Measurements from ENCODE around the gene PNMA6E.

The PNMA6E gene

DNA sequence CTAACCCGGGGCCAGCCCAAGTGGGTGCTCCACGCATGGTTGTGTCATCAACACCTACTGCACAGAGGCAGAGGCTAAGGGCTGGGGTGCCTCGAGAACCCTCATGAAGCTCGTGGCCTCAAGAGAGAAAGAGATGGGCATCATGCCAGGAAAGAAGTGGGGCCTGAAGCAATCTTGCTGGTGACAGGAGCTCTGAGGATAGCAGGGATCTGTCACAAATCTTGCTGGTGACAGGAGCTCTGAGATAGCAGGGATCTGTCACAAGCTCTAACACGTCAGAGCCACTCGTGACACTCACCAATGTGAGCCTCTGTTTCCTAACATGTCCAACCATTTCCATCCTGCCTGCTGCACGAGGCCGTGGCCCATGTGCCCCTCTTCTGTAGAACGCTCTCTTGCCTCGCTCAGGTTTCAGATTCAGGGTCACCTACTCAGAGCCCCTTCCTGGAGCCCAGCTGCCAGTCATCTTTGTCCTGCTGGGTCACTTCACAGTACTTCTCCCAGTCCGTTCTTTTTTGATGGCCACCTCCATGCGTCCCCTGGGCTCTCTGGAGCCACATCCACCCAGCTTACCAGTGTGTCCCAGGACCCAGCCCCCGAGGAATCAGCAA is 21.1 kb downstream of the PNMA6E start:
- H3K9me3 ChIP-seq (ENCODE audit: low read length), result peaks cover 3% of the 10 kb centered on the region
- H3K4me3 ChIP-seq (ENCODE audit: low read depth in 1 of 2, low read length in 2 of 2), result no peak overlapping the region
- no peak overlapping the region for H3K9ac ChIP-seq (ENCODE audit: low read length)
- no peaks in the 10 kb centered on the region for H3K4me1 ChIP-seq (ENCODE audit: insufficient read depth, low read length)
- no peaks in the 10 kb centered on the region for H3K36me3 ChIP-seq (ENCODE audit: insufficient read depth, low read length)
- peaks cover 0 to 4% of the 10 kb centered on the region in 2 donors for H3K27me3 ChIP-seq (ENCODE audit: control insufficient read depth in 1 of 2, insufficient read depth in 2 of 2, low read length in 2 of 2)
- no peak overlapping the region for H3K27ac ChIP-seq (ENCODE audit: low read depth, low read length)

DNA sequence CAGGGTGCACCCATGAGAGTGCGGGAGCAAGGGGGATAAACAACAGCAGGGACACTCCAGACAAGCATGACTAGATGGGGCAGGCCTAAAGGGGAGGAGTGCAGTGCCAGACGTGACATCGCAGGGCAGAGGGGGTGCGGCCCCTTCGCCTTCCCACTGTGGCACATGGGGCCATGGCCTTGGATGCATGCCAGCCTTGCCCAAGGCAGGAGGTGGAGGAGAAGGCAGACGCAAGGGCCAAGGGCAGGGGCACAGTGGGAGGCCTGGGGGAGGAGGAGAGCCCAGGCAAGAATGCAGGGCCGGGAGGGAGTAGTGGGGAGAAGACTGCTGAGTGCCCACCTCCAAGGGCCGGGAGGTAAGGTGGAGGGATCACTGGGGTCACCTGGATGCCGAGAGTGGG is 21.6 kb downstream of the PNMA6E start:
- Histone ChIP-seq H3K9ac (ENCODE audit: low read length) (no peak overlapping the region), H3K27ac (ENCODE audit: low read depth, low read length) (no peak overlapping the region), H3K36me3 (ENCODE audit: insufficient read depth, low read length) (no peaks in the 10 kb centered on the region), H3K4me1 (ENCODE audit: insufficient read depth, low read length) (no peaks in the 10 kb centered on the region), H3K27me3 (ENCODE audit: control insufficient read depth in 1 of 2, insufficient read depth in 2 of 2, low read length in 2 of 2) (peaks cover 0 to 4% of the 10 kb centered on the region in 2 donors), H3K4me3 (ENCODE audit: low read depth in 1 of 2, low read length in 2 of 2) (no peak overlapping the region), H3K9me3 (ENCODE audit: low read length) (peaks cover 3% of the 10 kb centered on the region)

DNA sequence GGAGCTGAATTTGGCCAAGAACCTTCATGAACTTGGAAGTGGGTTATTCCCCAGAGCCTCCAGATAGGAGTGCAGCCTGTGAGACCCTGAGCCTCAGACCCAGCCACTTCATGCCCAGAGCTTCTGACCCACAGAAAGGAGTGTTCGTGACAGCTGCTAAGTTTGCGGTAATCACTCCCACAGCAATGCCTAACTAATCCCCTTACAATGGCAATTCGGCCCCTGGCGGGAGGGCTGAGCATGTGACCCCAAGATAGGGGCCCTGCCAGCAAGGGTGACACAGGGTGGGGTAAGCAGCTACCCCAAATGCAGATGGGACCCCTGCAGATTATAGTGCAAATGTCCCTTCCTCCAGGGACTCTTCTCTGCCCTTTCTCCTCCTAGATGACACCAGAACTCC is 22.5 kb downstream of the PNMA6E start:
- Histone ChIP-seq H3K27me3 (ENCODE audit: control insufficient read depth in 1 of 2, insufficient read depth in 2 of 2, low read length in 2 of 2) (peaks cover 0 to 4% of the 10 kb centered on the region in 2 donors), H3K4me1 (ENCODE audit: insufficient read depth, low read length) (no peaks in the 10 kb centered on the region), H3K9ac (ENCODE audit: low read length) (no peak overlapping the region), H3K4me3 (ENCODE audit: low read depth in 1 of 2, low read length in 2 of 2) (no peak overlapping the region), H3K36me3 (ENCODE audit: insufficient read depth, low read length) (no peaks in the 10 kb centered on the region), H3K9me3 (ENCODE audit: low read length) (peaks cover 3% of the 10 kb centered on the region), H3K27ac (ENCODE audit: low read depth, low read length) (no peak overlapping the region)

DNA sequence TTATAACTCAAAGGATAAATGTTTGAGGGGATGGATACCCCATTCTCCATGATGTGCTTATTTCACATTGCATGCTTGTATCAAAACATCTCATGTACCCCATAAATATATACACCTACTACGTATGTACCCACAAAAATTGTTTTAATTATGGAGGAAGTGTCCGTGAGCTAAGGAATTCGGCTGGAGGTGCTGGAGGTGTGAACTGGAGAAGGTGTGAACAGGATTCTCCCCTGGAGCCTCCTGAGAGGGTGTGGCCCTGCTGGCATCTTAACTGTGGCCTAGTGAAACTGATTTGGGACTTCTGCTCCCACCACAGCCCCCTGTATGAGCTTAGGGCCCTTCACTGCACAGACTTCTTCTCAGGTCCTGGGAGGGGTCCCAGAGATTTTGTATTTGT is 23.4 kb downstream of the PNMA6E start:
- no peaks in the 10 kb centered on the region for H3K36me3 ChIP-seq (ENCODE audit: insufficient read depth, low read length)
- no peak overlapping the region for H3K4me3 ChIP-seq (ENCODE audit: low read depth in 1 of 2, low read length in 2 of 2)
- H3K4me1 ChIP-seq (ENCODE audit: insufficient read depth, low read length), result no peaks in the 10 kb centered on the region
- peaks cover 3% of the 10 kb centered on the region for H3K9me3 ChIP-seq (ENCODE audit: low read length)
- peaks cover 0 to 4% of the 10 kb centered on the region in 2 donors for H3K27me3 ChIP-seq (ENCODE audit: control insufficient read depth in 1 of 2, insufficient read depth in 2 of 2, low read length in 2 of 2)
- no peak overlapping the region for H3K9ac ChIP-seq (ENCODE audit: low read length)
- H3K27ac ChIP-seq (ENCODE audit: low read depth, low read length), result no peak overlapping the region

DNA sequence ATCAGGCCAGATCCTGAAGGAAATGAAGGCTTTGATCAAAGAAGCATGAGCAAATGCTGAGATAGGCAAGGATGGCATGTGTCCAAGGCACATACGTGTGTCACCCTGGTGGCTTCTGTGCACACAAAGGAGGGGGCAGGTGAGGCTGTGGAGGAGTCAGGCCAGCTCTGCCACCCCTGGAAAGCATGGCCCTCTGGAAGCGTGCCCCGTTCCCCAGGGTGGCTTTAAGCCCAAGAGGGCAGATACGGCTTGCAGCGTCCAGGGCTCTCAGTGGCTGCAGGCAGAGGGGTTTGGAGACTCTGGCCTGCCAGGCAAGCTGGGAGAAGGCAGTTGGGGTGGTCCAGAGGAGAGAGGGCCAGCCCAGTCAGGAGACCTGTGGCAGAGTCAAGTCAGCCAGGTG is 25.6 kb downstream of the PNMA6E start:
- Histone ChIP-seq H3K9ac (ENCODE audit: low read length) (no peak overlapping the region), H3K27ac (ENCODE audit: low read depth, low read length) (no peak overlapping the region)

DNA sequence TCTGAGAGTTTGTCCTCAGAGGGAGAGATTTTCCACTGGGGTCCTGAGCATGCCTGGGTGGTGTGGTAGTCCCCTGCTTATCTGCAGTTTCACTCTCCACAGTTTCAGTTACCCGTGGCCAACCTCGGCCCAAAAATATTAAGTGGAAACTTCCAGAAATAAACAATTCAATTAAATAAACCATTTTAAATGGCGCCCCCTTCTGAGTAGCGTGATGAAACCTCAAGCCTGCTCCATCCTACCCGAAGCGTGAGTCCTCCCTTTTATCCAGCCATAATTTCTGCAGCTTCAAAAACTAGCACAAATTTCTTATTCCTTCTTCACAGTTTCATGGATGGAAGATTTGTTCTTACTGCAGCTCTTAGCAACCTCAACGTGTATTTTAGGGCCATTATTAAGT is 26.7 kb downstream of the PNMA6E start:
- Histone ChIP-seq H3K9ac (ENCODE audit: low read length) (no peak overlapping the region), H3K27ac (ENCODE audit: low read depth, low read length) (no peak overlapping the region), H3K36me3 (ENCODE audit: insufficient read depth, low read length) (no peaks in the 10 kb centered on the region), H3K9me3 (ENCODE audit: low read length) (peaks cover 3% of the 10 kb centered on the region), H3K4me3 (ENCODE audit: low read depth in 1 of 2, low read length in 2 of 2) (no peak overlapping the region), H3K4me1 (ENCODE audit: insufficient read depth, low read length) (no peaks in the 10 kb centered on the region), H3K27me3 (ENCODE audit: control insufficient read depth in 1 of 2, insufficient read depth in 2 of 2, low read length in 2 of 2) (peaks cover 4% of the 10 kb centered on the region in 2 donors)

More for the DNA sequence above, 25.6 kb downstream of the PNMA6E start:
- H3K36me3 ChIP-seq (ENCODE audit: insufficient read depth, low read length), result no peaks in the 10 kb centered on the region
- H3K4me1 ChIP-seq (ENCODE audit: insufficient read depth, low read length), result no peaks in the 10 kb centered on the region
- no peak overlapping the region for H3K4me3 ChIP-seq (ENCODE audit: low read depth in 1 of 2, low read length in 2 of 2)
- H3K27me3 ChIP-seq (ENCODE audit: control insufficient read depth in 1 of 2, insufficient read depth in 2 of 2, low read length in 2 of 2), result peaks cover 0 to 4% of the 10 kb centered on the region in 2 donors
- peaks cover 3% of the 10 kb centered on the region for H3K9me3 ChIP-seq (ENCODE audit: low read length)

DNA sequence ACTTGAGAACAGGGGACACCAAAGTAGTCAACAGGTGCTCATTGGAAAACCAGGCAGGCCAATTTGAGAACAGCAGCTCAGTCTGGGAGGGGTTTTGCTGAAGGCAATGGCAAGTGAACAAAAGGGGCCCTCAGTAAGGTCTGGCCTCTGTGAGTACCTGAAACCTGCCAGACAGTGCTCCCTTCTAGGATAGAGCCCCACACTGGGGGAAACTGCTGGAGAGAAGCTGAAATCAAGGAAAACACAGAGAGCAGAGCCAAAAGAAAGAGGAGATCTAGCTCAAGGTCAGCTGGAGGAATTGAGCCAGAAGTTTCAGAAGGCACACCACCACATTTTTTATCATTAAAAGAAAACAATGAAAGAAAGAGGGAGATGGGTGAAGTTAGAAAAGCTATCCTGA is 28.2 kb downstream of the PNMA6E start:
- H3K9me3 ChIP-seq (ENCODE audit: low read length), result no peaks in the 10 kb centered on the region
- no peaks in the 10 kb centered on the region for H3K36me3 ChIP-seq (ENCODE audit: insufficient read depth, low read length)
- no peak overlapping the region for H3K9ac ChIP-seq (ENCODE audit: low read length)
- H3K27me3 ChIP-seq (ENCODE audit: control insufficient read depth in 1 of 2, insufficient read depth in 2 of 2, low read length in 2 of 2), result peaks cover 4% of the 10 kb centered on the region in 2 donors
- H3K4me1 ChIP-seq (ENCODE audit: insufficient read depth, low read length), result no peaks in the 10 kb centered on the region
- no peak overlapping the region for H3K4me3 ChIP-seq (ENCODE audit: low read depth in 1 of 2, low read length in 2 of 2)
- no peak overlapping the region for H3K27ac ChIP-seq (ENCODE audit: low read depth, low read length)

DNA sequence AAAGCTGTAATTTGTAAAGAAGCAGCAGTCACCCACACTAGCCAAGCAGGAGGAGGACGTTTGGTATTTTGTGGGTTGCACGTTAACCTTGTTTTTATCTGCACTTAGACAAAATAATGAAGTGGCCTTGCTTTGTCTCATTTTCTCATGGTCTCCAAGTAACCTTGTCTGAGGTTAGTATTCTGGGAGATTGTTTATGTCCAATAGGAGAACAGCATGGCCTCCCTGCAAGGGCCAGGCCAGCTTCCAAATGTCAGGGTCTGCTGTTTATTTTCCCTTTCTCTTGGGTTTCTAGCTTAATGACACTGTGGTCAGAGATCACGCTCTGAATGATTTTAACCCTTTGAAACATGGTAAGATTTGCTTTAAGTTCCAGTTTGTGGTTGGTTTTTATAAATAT is 29.9 kb downstream of the PNMA6E start:
- no peaks in the 10 kb centered on the region for H3K36me3 ChIP-seq (ENCODE audit: insufficient read depth, low read length)
- H3K27me3 ChIP-seq (ENCODE audit: control insufficient read depth in 1 of 2, insufficient read depth in 2 of 2, low read length in 2 of 2), result peaks cover 2 to 4% of the 10 kb centered on the region in 2 donors
- H3K4me3 ChIP-seq (ENCODE audit: low read depth in 1 of 2, low read length in 2 of 2), result no peak overlapping the region
- H3K9ac ChIP-seq (ENCODE audit: low read length), result no peak overlapping the region
- no peaks in the 10 kb centered on the region for H3K9me3 ChIP-seq (ENCODE audit: low read length)
- H3K4me1 ChIP-seq (ENCODE audit: insufficient read depth, low read length), result no peaks in the 10 kb centered on the region
- no peak overlapping the region for H3K27ac ChIP-seq (ENCODE audit: low read depth, low read length)

DNA sequence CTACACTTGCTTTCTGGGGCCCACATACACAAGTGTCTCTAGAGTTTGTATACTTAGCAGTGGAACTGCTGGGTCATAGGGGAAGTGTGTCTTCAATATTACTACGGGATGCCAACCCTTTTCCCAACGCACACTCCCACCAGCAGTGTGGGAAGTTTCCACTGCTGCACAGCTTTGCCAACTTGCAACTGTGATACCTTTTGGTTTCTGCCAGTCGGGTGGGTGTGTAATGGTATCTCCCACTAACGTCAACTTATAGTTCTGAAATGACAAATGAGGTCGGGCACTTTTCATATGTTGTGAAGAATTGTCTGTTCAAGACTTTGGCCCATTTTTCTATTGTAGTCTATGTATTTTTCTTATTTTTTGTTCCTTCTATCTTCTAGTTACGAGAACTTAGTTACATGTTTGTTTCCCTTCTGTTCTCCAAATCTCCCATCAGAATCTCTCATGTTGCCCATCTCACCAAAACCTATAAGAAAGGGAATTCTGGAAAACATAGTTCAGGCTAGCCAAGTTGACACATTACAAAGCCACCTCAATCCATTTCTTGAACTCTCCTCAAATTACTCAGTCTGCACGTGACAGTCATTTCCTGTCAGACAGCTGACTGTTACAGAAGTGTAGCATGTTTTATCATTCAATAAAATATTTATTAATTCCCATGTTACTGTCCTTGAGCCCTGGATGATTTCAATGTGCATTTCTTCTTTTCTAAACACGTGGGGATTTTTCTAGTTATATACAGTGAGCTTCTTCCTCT is 30.7 kb downstream of the PNMA6E start:
- no peak overlapping the region for H3K27ac ChIP-seq (ENCODE audit: low read depth, low read length)
- H3K36me3 ChIP-seq (ENCODE audit: insufficient read depth, low read length), result no peaks in the 10 kb centered on the region
- H3K9me3 ChIP-seq (ENCODE audit: low read length), result no peaks in the 10 kb centered on the region
- no peak overlapping the region for H3K9ac ChIP-seq (ENCODE audit: low read length)
- H3K4me3 ChIP-seq (ENCODE audit: low read depth in 1 of 2, low read length in 2 of 2), result no peak overlapping the region
- peaks cover 0 to 4% of the 10 kb centered on the region in 2 donors for H3K27me3 ChIP-seq (ENCODE audit: control insufficient read depth in 1 of 2, insufficient read depth in 2 of 2, low read length in 2 of 2)
- no peaks in the 10 kb centered on the region for H3K4me1 ChIP-seq (ENCODE audit: insufficient read depth, low read length)

DNA sequence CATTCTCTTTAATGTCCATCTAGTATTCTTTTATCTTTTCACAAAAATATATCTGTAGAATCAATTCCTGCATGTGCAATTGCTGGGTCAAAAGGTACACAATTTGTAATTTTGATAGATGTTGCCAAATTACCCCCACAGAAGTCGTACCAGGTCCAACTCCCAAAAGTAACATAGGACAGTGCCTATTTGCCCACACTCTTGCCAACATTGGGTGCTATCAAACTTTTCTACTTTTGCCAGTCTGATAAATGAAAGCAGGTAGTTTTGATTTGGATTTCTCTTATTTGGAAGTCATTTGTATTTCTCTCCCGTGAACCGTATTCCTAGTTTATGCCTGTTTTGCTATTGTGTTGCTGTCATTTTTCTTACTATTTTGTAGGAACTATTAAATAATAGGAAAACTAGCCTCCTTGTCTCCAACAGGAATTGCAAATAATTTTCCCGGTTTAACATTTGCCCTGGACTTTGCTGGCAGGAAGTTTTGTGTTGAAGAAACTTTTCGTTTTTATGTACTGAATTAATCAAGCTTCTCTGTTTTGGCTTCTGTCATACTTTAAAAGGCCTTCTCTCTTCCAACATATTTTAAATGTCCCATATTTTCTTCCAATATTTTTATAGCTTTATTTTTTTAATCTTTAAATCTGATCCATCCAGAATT is 34.1 kb downstream of the PNMA6E start:
- no peaks in the 10 kb centered on the region for H3K36me3 ChIP-seq (ENCODE audit: insufficient read depth, low read length)
- no peaks in the 10 kb centered on the region for H3K4me1 ChIP-seq (ENCODE audit: insufficient read depth, low read length)
- H3K9me3 ChIP-seq (ENCODE audit: low read length), result no peaks in the 10 kb centered on the region
- peaks cover 4 to 5% of the 10 kb centered on the region in 2 donors for H3K27me3 ChIP-seq (ENCODE audit: control insufficient read depth in 1 of 2, insufficient read depth in 2 of 2, low read length in 2 of 2)
- H3K9ac ChIP-seq (ENCODE audit: low read length), result no peak overlapping the region
- H3K4me3 ChIP-seq (ENCODE audit: low read depth in 1 of 2, low read length in 2 of 2), result no peak overlapping the region
- no peak overlapping the region for H3K27ac ChIP-seq (ENCODE audit: low read depth, low read length)

DNA sequence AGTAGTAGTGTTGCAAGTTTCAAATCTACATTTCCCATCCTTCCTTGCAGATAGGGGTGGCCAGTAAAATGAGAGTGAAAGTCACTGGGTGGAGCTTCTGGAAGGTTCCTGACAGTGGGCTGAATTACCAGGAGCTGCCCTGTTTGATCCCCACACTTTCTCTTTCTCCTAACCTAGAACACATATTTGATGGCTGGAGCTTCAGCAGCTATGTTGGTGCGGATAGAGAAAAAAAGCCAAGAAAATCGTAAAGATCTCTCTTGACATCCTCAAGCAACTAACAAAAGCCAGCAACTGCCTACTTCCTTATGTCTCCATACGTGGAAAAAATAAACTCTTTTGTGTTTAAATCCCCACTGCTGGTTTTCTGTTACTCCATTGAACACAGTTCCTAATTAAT is 35.0 kb downstream of the PNMA6E start:
- Histone ChIP-seq H3K4me1 (ENCODE audit: insufficient read depth, low read length) (no peaks in the 10 kb centered on the region), H3K36me3 (ENCODE audit: insufficient read depth, low read length) (no peaks in the 10 kb centered on the region), H3K4me3 (ENCODE audit: low read depth in 1 of 2, low read length in 2 of 2) (no peak overlapping the region), H3K27me3 (ENCODE audit: control insufficient read depth in 1 of 2, insufficient read depth in 2 of 2, low read length in 2 of 2) (peaks cover 4 to 9% of the 10 kb centered on the region in 2 donors), H3K27ac (ENCODE audit: low read depth, low read length) (no peak overlapping the region), H3K9me3 (ENCODE audit: low read length) (no peaks in the 10 kb centered on the region), H3K9ac (ENCODE audit: low read length) (no peak overlapping the region)
